ENCODE measurements around the gene NMT2.

The NMT2 gene

GRCh38 chr10:15188603-15189002 lies 20.1 kb upstream of the NMT2 start:
- peaks cover 0 to 13% (median 0%) of the 10 kb centered on the region in 11 experiments; a peak in 2 of 22 replicates for H3K27me3 ChIP-seq
- H3K4me1 ChIP-seq: peaks cover 5 to 26% (median 9%) of the 10 kb centered on the region in 10 experiments; a peak in 17 of 20 replicates
- no peak overlapping the region for H3K4me3 ChIP-seq
- H3K4me2 ChIP-seq: peak overlapping the region in 3 of 11 experiments; percentile 6 to 31 (median 26); a peak in 4 of 22 replicates
- H4K20me1 ChIP-seq: no peaks in the 10 kb centered on the region
- no peaks in the 10 kb centered on the region for H3K36me3 ChIP-seq
- H3K9ac ChIP-seq: no peak overlapping the region
- H3K9me3 ChIP-seq (replicated peaks in 1 of 11): peaks cover 4 to 14% (median 8%) of the 10 kb centered on the region in 11 experiments; a peak in 18 of 22 replicates
- TF ChIP-seq Cebpa-rat (IDR thresholded peaks at IDR 0.05): no peak
- no peak overlapping the region for H3K27ac ChIP-seq

- no peak overlapping the region for H3K9ac ChIP-seq
- H3K36me3 ChIP-seq: no peaks in the 10 kb centered on the region
- no peaks in the 10 kb centered on the region for H3K27me3 ChIP-seq
- no peak overlapping the region for H3K4me3 ChIP-seq
- no peak overlapping the region for H3K4me2 ChIP-seq
- H4K20me1 ChIP-seq: no peaks in the 10 kb centered on the region
- H3K27ac ChIP-seq: no peak overlapping the region
- H3K9me3 ChIP-seq (replicated peaks in 1 of 11): peaks cover 0 to 7% (median 0%) of the 10 kb centered on the region in 11 experiments; a peak in 3 of 22 replicates
- no peak for TF ChIP-seq Cebpa-rat (IDR thresholded peaks at IDR 0.05)
- peaks cover 0 to 7% (median 0%) of the 10 kb centered on the region in 10 experiments; a peak in 6 of 20 replicates for H3K4me1 ChIP-seq
Measured at GRCh38 chr10:15183689-15184481, 15.4 kb upstream of the NMT2 start.

GRCh38 chr10:15182540-15183207 lies 14.2 kb upstream of the NMT2 start:
- H3K9ac ChIP-seq: no peak overlapping the region

GRCh38 chr10:15181576-15182156 lies 13.2 kb upstream of the NMT2 start:
- Histone ChIP-seq H3K27ac (no peak overlapping the region), H3K9me3 (replicated peaks in 1 of 11) (peaks cover 0 to 7% (median 0%) of the 10 kb centered on the region in 11 experiments; a peak in 3 of 22 replicates), H4K20me1 (no peaks in the 10 kb centered on the region), H3K36me3 (no peaks in the 10 kb centered on the region), H3K27me3 (no peaks in the 10 kb centered on the region), H3K9ac (no peak overlapping the region), H3K4me1 (no peaks in the 10 kb centered on the region), H3K4me3 (no peak overlapping the region), H3K4me2 (no peak overlapping the region)
- TF ChIP-seq Cebpa-rat (IDR thresholded peaks at IDR 0.05): no peak

More at GRCh38 chr10:15182540-15183207, 14.2 kb upstream of the NMT2 start:
- Histone ChIP-seq H3K27ac (no peak overlapping the region), H3K27me3 (no peaks in the 10 kb centered on the region), H3K4me3 (no peak overlapping the region), H4K20me1 (no peaks in the 10 kb centered on the region), H3K9me3 (replicated peaks in 1 of 11) (peaks cover 0 to 7% (median 0%) of the 10 kb centered on the region in 11 experiments; a peak in 3 of 22 replicates), H3K4me2 (no peak overlapping the region), H3K4me1 (no peaks in the 10 kb centered on the region), H3K36me3 (no peaks in the 10 kb centered on the region)
- no peak for TF ChIP-seq Cebpa-rat (IDR thresholded peaks at IDR 0.05)

- Histone ChIP-seq H3K4me1 (no peaks in the 10 kb centered on the region), H3K36me3 (no peaks in the 10 kb centered on the region), H3K9me3 (replicated peaks in 1 of 11) (peaks cover 0 to 7% (median 0%) of the 10 kb centered on the region in 11 experiments; a peak in 3 of 22 replicates), H3K27ac (no peak overlapping the region), H3K4me3 (no peak overlapping the region), H3K4me2 (no peak overlapping the region), H3K9ac (no peak overlapping the region), H3K27me3 (no peaks in the 10 kb centered on the region), H4K20me1 (no peaks in the 10 kb centered on the region)
- no peak for TF ChIP-seq Cebpa-rat (IDR thresholded peaks at IDR 0.05)
Measured at GRCh38 chr10:15180736-15181135, 12.2 kb upstream of the NMT2 start.

- H3K9ac ChIP-seq: no peak overlapping the region
- no peaks in the 10 kb centered on the region for H4K20me1 ChIP-seq
- no peak overlapping the region for H3K4me2 ChIP-seq
- H3K27ac ChIP-seq: no peak overlapping the region
- H3K4me1 ChIP-seq: peaks cover 0 to 6% (median 0%) of the 10 kb centered on the region in 10 experiments; a peak in 3 of 20 replicates
- H3K4me3 ChIP-seq: no peak overlapping the region
- H3K9me3 ChIP-seq (replicated peaks in 1 of 11): no peaks in the 10 kb centered on the region
- H3K27me3 ChIP-seq: no peaks in the 10 kb centered on the region
- no peak for TF ChIP-seq Cebpa-rat (IDR thresholded peaks at IDR 0.05)
- no peaks in the 10 kb centered on the region for H3K36me3 ChIP-seq
Measured at GRCh38 chr10:15176269-15176668, 7.8 kb upstream of the NMT2 start.

- H4K20me1 ChIP-seq: no peaks in the 10 kb centered on the region
- H3K27ac ChIP-seq: no peak overlapping the region
- no peaks in the 10 kb centered on the region for H3K27me3 ChIP-seq
- no peak overlapping the region for H3K4me3 ChIP-seq
- H3K4me1 ChIP-seq: peaks cover 2 to 7% (median 6%) of the 10 kb centered on the region in 10 experiments
- H3K4me2 ChIP-seq: no peak overlapping the region
- H3K9me3 ChIP-seq (replicated peaks in 1 of 11): no peaks in the 10 kb centered on the region
- no peaks in the 10 kb centered on the region for H3K36me3 ChIP-seq
- no peak for TF ChIP-seq Cebpa-rat (IDR thresholded peaks at IDR 0.05)
- H3K9ac ChIP-seq: no peak overlapping the region
Measured at GRCh38 chr10:15175587-15175986, 7.1 kb upstream of the NMT2 start.

GRCh38 chr10:15172306-15172840 lies 3.9 kb upstream of the NMT2 start:
- no peak for TF ChIP-seq Cebpa-rat (IDR thresholded peaks at IDR 0.05)
- no peak overlapping the region for H3K4me3 ChIP-seq
- H3K4me2 ChIP-seq: no peak overlapping the region
- no peak overlapping the region for H3K27ac ChIP-seq
- H3K4me1 ChIP-seq: peaks cover 23 to 29% (median 27%) of the 10 kb centered on the region in 10 experiments
- no peaks in the 10 kb centered on the region for H3K9me3 ChIP-seq (replicated peaks in 1 of 11)
- H4K20me1 ChIP-seq: peaks cover 0 to 5% (median 0%) of the 10 kb centered on the region in 11 experiments; a peak in 4 of 22 replicates
- peaks cover 5 to 8% (median 6%) of the 10 kb centered on the region in 11 experiments for H3K27me3 ChIP-seq
- no peaks in the 10 kb centered on the region for H3K36me3 ChIP-seq
- no peak overlapping the region for H3K9ac ChIP-seq

All from BLaER1 treated with 17β-estradiol and CSF1 and Interleukin-3, amounts not matched to agents 10 nM and 100 nM (cell line).